GM12878 (cell line): ENCODE results near the gene TSHZ2. TPM values are rescaled to one million over a fixed set of nuclear protein-coding genes. Genes with fewer than 3 reads are reported as not detected.

Experiments used
- ATAC-seq: fragments of 200-7000 bp; cut with Tn5 transposase; 3 replicates; pipeline ENCODE4 v1.9.1; 2020; ENCODE audit warnings: mild to moderate bottlenecking, moderate library complexity
- BruUV-seq: library from RNA; stranded (reverse); fragments of 400-500 nt; replicated peaks from 2 replicates; lab custom pipeline; 2021; lab: Mats Ljungman, UMichigan
- CTCF ChIA-PET: fragments of 300-600 bp; sonication (Branson Sonifier 250); formaldehyde crosslinking; extraction: SDS; loops from one replicate; lab custom pipeline; 2021; ENCODE audit warnings: inconsistent platforms; lab: Yijun Ruan, JAX
- POLR2A ChIA-PET: fragments of 350-600 bp; formaldehyde crosslinking; extraction: SDS; loops from one replicate; lab custom pipeline; 2021; ENCODE audit warnings: inconsistent platforms; lab: Charles Lee
- RAD21 ChIA-PET: fragments of 300-600 bp; sonication (Branson Sonifier 250); formaldehyde crosslinking; loops from one replicate; lab custom pipeline; 2023; ENCODE audit warnings: antibody characterized with exemption; ENCODE audit not compliant: unreplicated experiment; lab: Charles Lee
- SMC1A ChIA-PET: fragments of 300-600 bp; sonication (Branson Sonifier 250); formaldehyde crosslinking; loops from one replicate; lab custom pipeline; 2023; ENCODE audit not compliant: unreplicated experiment, uncharacterized antibody; lab: Charles Lee
- DNase-seq: peaks from one replicate; pipeline ENCODE4 v3.0.0-alpha.2; 2011; ENCODE audit warnings: low read depth, low spot score
- FAIRE-seq: peaks from 3 replicates; lab custom pipeline; 2011; peaks lifted over from hg19 to GRCh38; lab: Jason Lieb, UNC
- H2AFZ ChIP-seq: 2 replicates; pipeline ENCODE4 v1.6.0; 2011; ENCODE audit warnings: low read depth, low read length, control low read depth; ENCODE audit not compliant: control insufficient read depth
- H3K27ac ChIP-seq: 2 replicates; pipeline ENCODE4 v1.5.1; 2011; ENCODE audit warnings: control low read depth; ENCODE audit not compliant: control insufficient read depth, insufficient read depth
- H3K27me3 ChIP-seq, 2 experiments: replicated peaks in 1 of 2; 2 replicates each; pipeline versions ENCODE4 v1.6.0 to v1.6.1; 2011; ENCODE audit warnings: low read length in 1 of 2; ENCODE audit not compliant: control insufficient read depth in 2 of 2, insufficient read depth in 2 of 2
- H3K36me3 ChIP-seq, 2 experiments: 2 replicates each; pipeline ENCODE4 v1.5.1; 2011; ENCODE audit warnings: low read length in 1 of 2; ENCODE audit not compliant: control insufficient read depth in 2 of 2, insufficient read depth in 2 of 2
- H3K4me1 ChIP-seq: 2 replicates; pipeline ENCODE4 v1.6.1; 2011; ENCODE audit warnings: mild to moderate bottlenecking, low read length, moderate library complexity, mixed read lengths; ENCODE audit not compliant: control insufficient read depth, insufficient read depth
- H3K4me2 ChIP-seq: 2 replicates; pipeline ENCODE4 v1.6.0; 2011; ENCODE audit warnings: control low read depth; ENCODE audit not compliant: control insufficient read depth, insufficient read depth
- H3K4me3 ChIP-seq: fragments of 200-600 bp; sonication (generic); 2 replicates; pipeline ENCODE4 v1.5.1; 2016
- H3K79me2 ChIP-seq: 2 replicates; pipeline ENCODE4 v1.6.0; 2011; ENCODE audit warnings: low read length; ENCODE audit not compliant: control insufficient read depth, insufficient read depth
- H3K9ac ChIP-seq: 2 replicates; pipeline ENCODE4 v1.8.0; 2011; ENCODE audit warnings: low read length, control low read depth, mixed read lengths; ENCODE audit not compliant: control insufficient read depth, insufficient read depth
- H3K9me3 ChIP-seq: replicated peaks from 3 replicates; pipeline ENCODE4 v1.5.1; 2011; ENCODE audit warnings: mild to moderate bottlenecking, low read length; ENCODE audit not compliant: control insufficient read depth, insufficient read depth
- H4K20me1 ChIP-seq: 2 replicates; pipeline ENCODE4 v1.6.0; 2011; ENCODE audit not compliant: control insufficient read depth, insufficient read depth
- BHLHE40 ChIP-seq, 2 experiments: fragments of 450-650 bp in 1 of 2; IDR thresholded peaks; 2 replicates each; pipeline ENCODE4 v1.6.1; 2011 to 2017; ENCODE audit warnings: low read depth in 2 of 2, borderline replicate concordance in 1 of 2, improper control_type of control experiment in 1 of 2, low read length in 1 of 2, mild to moderate bottlenecking in 1 of 2
- EP300 ChIP-seq, 2 experiments: fragments of 150-350 bp in 1 of 2; IDR thresholded peaks; 2 replicates each; pipeline ENCODE4 v1.6.1; 2011 to 2012; ENCODE audit warnings: low read depth in 2 of 2, low read length in 2 of 2, borderline replicate concordance in 1 of 2, improper control_type of control experiment in 1 of 2, inconsistent platforms in 1 of 2; ENCODE audit not compliant: control insufficient read depth in 1 of 2
- IKZF2 ChIP-seq, 2 experiments: fragments of 450-650 bp; IDR thresholded peaks; 2 replicates each; pipeline ENCODE4 v1.6.1; 2017; ENCODE audit warnings: mild to moderate bottlenecking in 2 of 2, moderate library complexity in 2 of 2
- IRF4 ChIP-seq: IDR thresholded peaks from 2 replicates; pipeline ENCODE4 v1.6.1; 2011; ENCODE audit warnings: low read depth, low read length
- NKRF ChIP-seq: fragments of 450-650 bp; conservative IDR thresholded peaks from 2 replicates; pipeline ENCODE4 v1.6.1; 2017; ENCODE audit warnings: mild to moderate bottlenecking, moderate library complexity
- NR2F1 ChIP-seq: fragments of 450-650 bp; conservative IDR thresholded peaks from 2 replicates; pipeline ENCODE4 v1.6.1; 2017; ENCODE audit warnings: mild to moderate bottlenecking
- RELB ChIP-seq: fragments of 450-650 bp; IDR thresholded peaks from 2 replicates; pipeline ENCODE4 v1.6.1; 2017; ENCODE audit warnings: low read depth, mild to moderate bottlenecking, moderate library complexity
- RUNX3 ChIP-seq: IDR thresholded peaks from 2 replicates; pipeline ENCODE4 v1.6.1; 2012; ENCODE audit warnings: low read length, inconsistent platforms
- SPI1 ChIP-seq: IDR thresholded peaks from 2 replicates; pipeline ENCODE4 v1.6.1; 2011; ENCODE audit warnings: low read depth, mild to moderate bottlenecking, low read length, moderate library complexity, borderline replicate concordance; ENCODE audit not compliant: insufficient read depth
- SREBF1 ChIP-seq: IDR thresholded peaks from 2 replicates; pipeline ENCODE4 v1.6.1; 2012; ENCODE audit warnings: mild to moderate bottlenecking, low read length
- WGBS: methylation state at CpG from one replicate; pipeline ENCODE4 v1.1.6; 2016; ENCODE audit warnings: low lambda C conversion rate; ENCODE audit not compliant: insufficient replicate concordance, insufficient coverage; ENCODE audit errors: missing lambda C conversion rate; 5-methylcytosine and 5-hydroxymethylcytosine counted together
- in situ Hi-C: fragments of 300-500 bp; cut with MboI; formaldehyde crosslinking; loops from 9 replicates; pipeline ENCODE4 v1.14.3; 2018; ENCODE audit warnings: mixed read lengths
- intact Hi-C: fragments of 100-400 bp; cut with micrococcal nuclease; formaldehyde crosslinking; loops from one replicate; pipeline ENCODE4 v1.14.2; 2022; ENCODE audit not compliant: unreplicated experiment
- polyA plus RNA-seq, 11 experiments: library from polyadenylated mRNA; depleted of rRNA in 4 of 11; unstranded in 6 of 11; stranded (reverse) in 5 of 11; fragments of >200 nt; fragmentation: Nextera tagmentation in 4 of 11; fragmentation: Illumina TruSeq in 1 of 11; extraction: Ambion mirVana in 4 of 11; extraction: Trizol in 1 of 11; gene quantifications; 1 replicate in 1 of 11; 2 replicates in 10 of 11; pipeline versions ENCODE4 v1.2.1 to v1.2.3, GENCODE V29; 2011 to 2016; ENCODE audit warnings: inconsistent platforms in 2 of 11, missing spikeins in 2 of 11, low read depth in 1 of 11
- total RNA-seq, 4 experiments: library from RNA; depleted of rRNA in 3 of 4; stranded (reverse); fragments of >200 nt in 3 of 4; fragmentation: Illumina TruSeq in 1 of 4; extraction: Trizol in 1 of 4; gene quantifications; 2 replicates each; pipeline versions ENCODE4 v1.2.1 to v1.2.3, GENCODE V29; 2013 to 2021

Gene TSHZ2
- total and polyA plus RNA-seq, 10 of the 15 experiments (the other 5 are each of a cell fraction or from before 2014, with no cell fraction given), result 0.01 to 0.86 (median 0.13) TPM; not detected in 2

- peak; percentile 28 for DNase-seq
- RAD21 ChIA-PET, result interaction anchor here (1.0 kb wide), 1 partner anchor 837 kb away, joined by 4 read pairs; no protein-coding TSS in a partner anchor
- WGBS, result 15% methylated on average over 7 of the region's 7 CpGs
Measured at GRCh38 chr20:53226826-53227225, 254.7 kb downstream of the TSHZ2 start.

More at GRCh38 chr20:53226826-53227225, 254.7 kb downstream of the TSHZ2 start:
- ChIA-PET SMC1A (no interaction called here), CTCF (interaction anchor here (1.2 kb wide), 1 partner anchor 8 kb away, joined by 5 read pairs; no protein-coding TSS in a partner anchor), POLR2A (interaction anchor here (0.6 kb wide), 1 partner anchor 220 kb away, joined by 3 read pairs; no protein-coding TSS in a partner anchor)
- no peaks in the 10 kb centered on the region for H3K36me3 ChIP-seq
- no peaks in the 10 kb centered on the region for H4K20me1 ChIP-seq
- in situ Hi-C loops (no loop called here), intact Hi-C loops (no loop called here)
- H3K9ac ChIP-seq, result no peak overlapping the region
- H3K27me3 ChIP-seq, result no peaks in the 10 kb centered on the region
- 0 out of 2 replicates have a peak overlapping the region, but pooled peaks have one; percentile 32 for H3K4me2 ChIP-seq
- TF ChIP-seq BHLHE40 (IDR thresholded peaks at IDR 0.05; ENCODE audit: borderline replicate concordance in 1 of 2, low read depth in 2 of 2, low read length in 1 of 2), result peak; percentile 82 to 89
- TF ChIP-seq RELB, result peak; percentile 27; the same call in 1 of the 2 replicates
- TF ChIP-seq EP300 (IDR thresholded peaks at IDR 0.05; ENCODE audit: borderline replicate concordance in 1 of 2, control insufficient read depth in 1 of 2, low read depth in 2 of 2, low read length in 2 of 2), result 0 out of 4 replicates have a peak, but pooled peaks of 1 of the 2 experiments have one; percentile 38
- 0 out of 2 replicates have a peak, but pooled peaks have one; percentile 21 for TF ChIP-seq IRF4
- TF ChIP-seq SREBF1, result no peak
- TF ChIP-seq IKZF2 (IDR thresholded peaks at IDR 0.05), result peak; percentile 41 to 50; a peak in 3 of 4 replicates
- TF ChIP-seq NKRF, result no peak
- TF ChIP-seq SPI1, result peak; percentile 81
- peak; percentile 43; the same call in 1 of the 2 replicates for TF ChIP-seq NR2F1
- peak; percentile 77 for TF ChIP-seq RUNX3
- H3K27ac ChIP-seq, result no peak overlapping the region
- H3K4me1 ChIP-seq, result peaks cover 9% of the 10 kb centered on the region
- H3K79me2 ChIP-seq, result no peaks in the 10 kb centered on the region
- no peaks in the 10 kb centered on the region for H3K9me3 ChIP-seq
- FAIRE-seq (peak; percentile 18), ATAC-seq (peak; percentile 71)
- no TSS peak for BruUV-seq
- H3K4me3 ChIP-seq, result no peak overlapping the region
- H2AFZ ChIP-seq, result no peak overlapping the region
